HCT116 (cell line): ENCODE results near the gene ACOT7. TPM values are rescaled to one million over a fixed set of nuclear protein-coding genes. Genes with fewer than 3 reads are reported as not detected.

Source experiments
- ATAC-seq: fragments of 200-7000 bp; cut with Tn5 transposase; 2 replicates; pipeline ENCODE4 v1.9.1; 2020; ENCODE audit warnings: mild to moderate bottlenecking, moderate library complexity
- BruUV-seq: library from RNA; stranded (reverse); fragments of 400-500 nt; replicated peaks from 2 replicates; lab custom pipeline; 2021; lab: Mats Ljungman, UMichigan
- CTCF ChIA-PET: fragments of 300-600 bp; sonication (Branson Sonifier 250); formaldehyde crosslinking; loops from one replicate; lab custom pipeline; 2021; ENCODE audit warnings: antibody characterized with exemption; lab: Charles Lee
- POLR2A ChIA-PET: fragments of 300-600, 350-600 bp; sonication (Branson Sonifier 250); formaldehyde crosslinking; loops from one replicate; lab custom pipeline; 2021; ENCODE audit warnings: antibody characterized with exemption; lab: Charles Lee
- RAD21 ChIA-PET, 2 experiments: fragments of 300-600 bp; sonication (Branson Sonifier 250); formaldehyde crosslinking; loops; one replicate each; lab custom pipeline; 2023; ENCODE audit warnings: low total read pairs in 2 of 2; ENCODE audit not compliant: uncharacterized antibody in 2 of 2, unreplicated experiment in 2 of 2, low non-redundant PET in 1 of 2; lab: Charles Lee
- DNase-seq: peaks from one replicate; pipeline ENCODE4 v3.0.0-alpha.2; 2010; ENCODE audit warnings: low read depth, low spot score
- H2AFZ ChIP-seq: fragments of 200-600 bp; shearing (Covaris generic), sonication (generic); 2 replicates; pipeline ENCODE4 v1.6.1; 2017; ENCODE audit warnings: low read depth, mixed run types, mixed read lengths, antibody characterized with exemption, low read length; ENCODE audit not compliant: poor library complexity, severe bottlenecking
- H3K27ac ChIP-seq: 2 replicates; pipeline ENCODE4 v1.5.1; 2012; ENCODE audit warnings: low read depth, low read length
- H3K27me3 ChIP-seq: fragments of 200-600 bp; sonication (generic); 2 replicates; pipeline ENCODE4 v1.6.1; 2016; ENCODE audit warnings: mixed run types, low read length, mixed read lengths; ENCODE audit not compliant: insufficient read depth
- H3K36me3 ChIP-seq, 2 experiments: fragments of 200-500 bp in 1 of 2; fragments of 200-600 bp in 1 of 2; sonication (Bioruptor generic) in 1 of 2; sonication (generic) in 1 of 2; 2 replicates each; pipeline versions ENCODE4 v1.5.1 to v1.6.1; 2014 to 2016; ENCODE audit warnings: low read length in 2 of 2, inconsistent platforms in 1 of 2, mixed read lengths in 1 of 2, mixed run types in 1 of 2; ENCODE audit not compliant: insufficient read depth in 2 of 2, control insufficient read depth in 1 of 2
- H3K4me1 ChIP-seq, 2 experiments: fragments of 200-600 bp in 1 of 2; sonication (generic) in 1 of 2; 2 replicates each; pipeline versions ENCODE4 v1.5.1 to v1.6.1; 2012 to 2017; ENCODE audit warnings: low read length in 2 of 2, inconsistent platforms in 1 of 2, mild to moderate bottlenecking in 1 of 2, mixed read lengths in 1 of 2, mixed run types in 1 of 2, moderate library complexity in 1 of 2; ENCODE audit not compliant: insufficient read depth in 2 of 2, control insufficient read depth in 1 of 2
- H3K4me2 ChIP-seq: fragments of 200-600 bp; sonication (generic); 2 replicates; pipeline ENCODE4 v1.6.1; 2017; ENCODE audit warnings: mixed run types, low read length, mixed read lengths
- H3K4me3 ChIP-seq, 2 experiments: fragments of 200-600 bp in 1 of 2; sonication (generic) in 1 of 2; replicated peaks in 1 of 2; 2 replicates each; pipeline ENCODE4 v1.5.1; 2011 to 2016; ENCODE audit warnings: low read length in 2 of 2, control low read depth in 1 of 2, low read depth in 1 of 2, mild to moderate bottlenecking in 1 of 2, mixed read lengths in 1 of 2, mixed run types in 1 of 2
- H3K79me2 ChIP-seq: fragments of 200-600 bp; sonication (generic); 2 replicates; pipeline ENCODE4 v1.6.1; 2017; ENCODE audit warnings: mild to moderate bottlenecking, mixed run types, low read length, moderate library complexity, mixed read lengths; ENCODE audit not compliant: insufficient read depth
- H3K9ac ChIP-seq: fragments of 200-600 bp; sonication (generic); 2 replicates; pipeline ENCODE4 v1.6.1; 2016; ENCODE audit warnings: low read length, mixed read lengths
- H3K9me2 ChIP-seq: fragments of 200-600 bp; sonication (generic), shearing (Covaris generic); 2 replicates; pipeline ENCODE4 v1.6.1; 2017; ENCODE audit warnings: mixed run types, mild to moderate bottlenecking, moderate library complexity; ENCODE audit not compliant: insufficient read depth
- H3K9me3 ChIP-seq, 2 experiments: fragments of 200-500 bp in 1 of 2; fragments of 200-600 bp in 1 of 2; sonication (Bioruptor generic) in 1 of 2; sonication (generic) in 1 of 2; 2 replicates each; pipeline ENCODE4 v1.6.1; 2014 to 2017; ENCODE audit warnings: low read length in 2 of 2, mixed read lengths in 2 of 2, inconsistent platforms in 1 of 2, low read depth in 1 of 2, mild to moderate bottlenecking in 1 of 2, mixed run types in 1 of 2, moderate library complexity in 1 of 2; ENCODE audit not compliant: control insufficient read depth in 1 of 2, insufficient read depth in 1 of 2
- H4K20me1 ChIP-seq: fragments of 200-600 bp; sonication (generic), shearing (Covaris generic); 2 replicates; pipeline ENCODE4 v1.6.1; 2017; ENCODE audit warnings: mixed run types, mild to moderate bottlenecking, moderate library complexity; ENCODE audit not compliant: insufficient read depth
- CBX3 ChIP-seq: IDR thresholded peaks from 2 replicates; pipeline ENCODE4 v1.6.1; 2012; ENCODE audit warnings: low read depth
- CEBPB ChIP-seq: IDR thresholded peaks from 2 replicates; pipeline ENCODE4 v1.6.1; 2012; ENCODE audit warnings: low read depth
- CTCF ChIP-seq, 3 experiments: fragments of 200-600 bp in 1 of 3; sonication (generic) in 1 of 3; IDR thresholded peaks in 2 of 3; conservative IDR thresholded peaks in 1 of 3; 2 replicates each; pipeline ENCODE4 v1.5.1; 2012 to 2017; ENCODE audit warnings: low read depth in 2 of 3, low read length in 2 of 3, antibody characterized with exemption in 1 of 3, borderline replicate concordance in 1 of 3, control low read depth in 1 of 3, mild to moderate bottlenecking in 1 of 3, mixed read lengths in 1 of 3, mixed run types in 1 of 3, moderate library complexity in 1 of 3; ENCODE audit not compliant: insufficient read depth in 1 of 3
- EGR1 ChIP-seq: IDR thresholded peaks from 2 replicates; pipeline ENCODE4 v1.6.1; 2012; ENCODE audit warnings: low read depth
- ELF1 ChIP-seq: IDR thresholded peaks from 2 replicates; pipeline ENCODE4 v1.6.1; 2012; ENCODE audit warnings: low read depth, borderline replicate concordance
- EZH2 ChIP-seq: fragments of 200-600 bp; sonication (generic); IDR thresholded peaks from 2 replicates; pipeline ENCODE4 v1.6.1; 2017; ENCODE audit warnings: antibody characterized with exemption, mixed run types
- EZH2phosphoT487 ChIP-seq: fragments of 200-600 bp; IDR thresholded peaks from 2 replicates; pipeline ENCODE4 v1.6.1; 2018; ENCODE audit warnings: antibody characterized with exemption, borderline replicate concordance
- FOSL1 ChIP-seq: IDR thresholded peaks from 2 replicates; pipeline ENCODE4 v1.6.1; 2012; ENCODE audit warnings: low read depth
- JUND ChIP-seq: IDR thresholded peaks from 2 replicates; pipeline ENCODE4 v1.6.1; 2012
- POLR2AphosphoS5 ChIP-seq: IDR thresholded peaks from 2 replicates; pipeline ENCODE4 v1.6.1; 2011; ENCODE audit warnings: mild to moderate bottlenecking, low read depth, low read length, moderate library complexity
- SIN3A ChIP-seq: IDR thresholded peaks from 2 replicates; pipeline ENCODE4 v1.6.1; 2012; ENCODE audit warnings: low read depth
- SRF ChIP-seq: IDR thresholded peaks from 2 replicates; pipeline ENCODE4 v1.6.1; 2012; ENCODE audit warnings: low read depth
- TCF7L2 ChIP-seq: IDR thresholded peaks from 2 replicates; pipeline ENCODE4 v1.7.0; 2011; ENCODE audit warnings: borderline replicate concordance, inconsistent platforms; ENCODE audit not compliant: insufficient read depth, insufficient read length; ENCODE audit errors: extremely low read depth
- ZFX ChIP-seq: fragments of 450-650 bp; IDR thresholded peaks from 2 replicates; pipeline ENCODE4 v1.6.1; 2017
- intact Hi-C: fragments of 100-400 bp; cut with micrococcal nuclease; formaldehyde crosslinking; loops from 2 replicates; pipeline ENCODE4 v1.10.0; 2022
- total RNA-seq: library from RNA; stranded (reverse); gene quantifications from one replicate; pipeline ENCODE4 v1.2.1, GENCODE V29; 2021; ENCODE audit not compliant: unreplicated experiment
- TF ChIP-seq, protein P1 (sequence below): IDR thresholded peaks from 2 replicates; pipeline ENCODE4 v1.6.1; 2012
- TF ChIP-seq, protein P2 (sequence below): IDR thresholded peaks from 2 replicates; pipeline ENCODE4 v1.6.1; 2012
- TF ChIP-seq, protein P3 (sequence below): IDR thresholded peaks from 2 replicates; pipeline ENCODE4 v1.6.1; 2012; ENCODE audit warnings: low read depth
- TF ChIP-seq, protein P4 (sequence below): IDR thresholded peaks from 2 replicates; pipeline ENCODE4 v1.6.1; 2011; ENCODE audit warnings: mild to moderate bottlenecking, low read length, moderate library complexity; ENCODE audit not compliant: insufficient replicate concordance; ENCODE audit errors: extremely low read depth

Gene ACOT7
- total RNA-seq, 1 experiment from 2014 or later: 162 TPM

DNA sequence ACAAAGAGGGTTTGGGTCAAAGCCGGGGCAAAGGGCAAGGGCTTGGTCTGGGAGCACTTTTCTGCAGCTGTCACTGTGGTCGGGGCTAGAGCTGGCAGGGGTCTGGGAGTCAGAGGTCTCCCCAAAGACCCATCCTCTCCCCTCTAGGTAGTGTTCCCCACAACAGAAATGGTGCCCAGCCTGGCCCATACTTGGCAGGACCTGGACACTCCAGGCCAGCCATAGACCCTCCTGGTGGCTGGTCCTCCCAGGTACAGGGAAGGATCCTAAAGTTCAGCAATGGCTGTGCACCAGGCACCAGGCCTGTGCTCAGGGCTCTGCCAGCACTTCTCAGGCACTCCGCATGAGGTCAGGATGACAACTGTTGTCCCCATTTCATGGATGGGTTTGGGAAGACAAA, 42.0 kb upstream of the ACOT7 start:
- DNase-seq (no peak), ATAC-seq (no peak)
- intact Hi-C loops: no loop called here
- Histone ChIP-seq H4K20me1 (no peaks in the 10 kb centered on the region), H3K27me3 (no peaks in the 10 kb centered on the region), H3K36me3 (no peaks in the 10 kb centered on the region), H3K4me1 (peaks cover 8 to 20% of the 10 kb centered on the region in 2 experiments), H3K4me3 (no peak overlapping the region), H3K9me2 (no peaks in the 10 kb centered on the region), H3K79me2 (no peaks in the 10 kb centered on the region), H3K27ac (no peak overlapping the region), H3K4me2 (no peak overlapping the region), H3K9me3 (no peaks in the 10 kb centered on the region), H2AFZ (no peak overlapping the region), H3K9ac (no peak overlapping the region)
- no TSS peak for BruUV-seq
- TF ChIP-seq, protein P1, sequence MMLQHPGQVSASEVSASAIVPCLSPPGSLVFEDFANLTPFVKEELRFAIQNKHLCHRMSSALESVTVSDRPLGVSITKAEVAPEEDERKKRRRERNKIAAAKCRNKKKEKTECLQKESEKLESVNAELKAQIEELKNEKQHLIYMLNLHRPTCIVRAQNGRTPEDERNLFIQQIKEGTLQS: no peak
- TF ChIP-seq CTCF (IDR thresholded peaks at IDR 0.05 in 2 of 3, conservative IDR thresholded peaks at IDR 0.05 in 1 of 3; ENCODE audit: borderline replicate concordance in 1 of 3, insufficient read depth in 1 of 3, low read depth in 2 of 3, low read length in 2 of 3): no peak
- no peak for TF ChIP-seq CBX3
- TF ChIP-seq CEBPB: no peak
- TF ChIP-seq, protein P2, sequence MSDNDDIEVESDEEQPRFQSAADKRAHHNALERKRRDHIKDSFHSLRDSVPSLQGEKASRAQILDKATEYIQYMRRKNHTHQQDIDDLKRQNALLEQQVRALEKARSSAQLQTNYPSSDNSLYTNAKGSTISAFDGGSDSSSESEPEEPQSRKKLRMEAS: no peak
- TF ChIP-seq FOSL1: no peak
- no peak for TF ChIP-seq POLR2AphosphoS5
- TF ChIP-seq JUND: no peak
- TF ChIP-seq ZFX: no peak
- no peak for TF ChIP-seq EZH2phosphoT487
- TF ChIP-seq, protein P3, sequence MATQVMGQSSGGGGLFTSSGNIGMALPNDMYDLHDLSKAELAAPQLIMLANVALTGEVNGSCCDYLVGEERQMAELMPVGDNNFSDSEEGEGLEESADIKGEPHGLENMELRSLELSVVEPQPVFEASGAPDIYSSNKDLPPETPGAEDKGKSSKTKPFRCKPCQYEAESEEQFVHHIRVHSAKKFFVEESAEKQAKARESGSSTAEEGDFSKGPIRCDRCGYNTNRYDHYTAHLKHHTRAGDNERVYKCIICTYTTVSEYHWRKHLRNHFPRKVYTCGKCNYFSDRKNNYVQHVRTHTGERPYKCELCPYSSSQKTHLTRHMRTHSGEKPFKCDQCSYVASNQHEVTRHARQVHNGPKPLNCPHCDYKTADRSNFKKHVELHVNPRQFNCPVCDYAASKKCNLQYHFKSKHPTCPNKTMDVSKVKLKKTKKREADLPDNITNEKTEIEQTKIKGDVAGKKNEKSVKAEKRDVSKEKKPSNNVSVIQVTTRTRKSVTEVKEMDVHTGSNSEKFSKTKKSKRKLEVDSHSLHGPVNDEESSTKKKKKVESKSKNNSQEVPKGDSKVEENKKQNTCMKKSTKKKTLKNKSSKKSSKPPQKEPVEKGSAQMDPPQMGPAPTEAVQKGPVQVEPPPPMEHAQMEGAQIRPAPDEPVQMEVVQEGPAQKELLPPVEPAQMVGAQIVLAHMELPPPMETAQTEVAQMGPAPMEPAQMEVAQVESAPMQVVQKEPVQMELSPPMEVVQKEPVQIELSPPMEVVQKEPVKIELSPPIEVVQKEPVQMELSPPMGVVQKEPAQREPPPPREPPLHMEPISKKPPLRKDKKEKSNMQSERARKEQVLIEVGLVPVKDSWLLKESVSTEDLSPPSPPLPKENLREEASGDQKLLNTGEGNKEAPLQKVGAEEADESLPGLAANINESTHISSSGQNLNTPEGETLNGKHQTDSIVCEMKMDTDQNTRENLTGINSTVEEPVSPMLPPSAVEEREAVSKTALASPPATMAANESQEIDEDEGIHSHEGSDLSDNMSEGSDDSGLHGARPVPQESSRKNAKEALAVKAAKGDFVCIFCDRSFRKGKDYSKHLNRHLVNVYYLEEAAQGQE: no peak
- no peak for TF ChIP-seq TCF7L2
- TF ChIP-seq, protein P4, sequence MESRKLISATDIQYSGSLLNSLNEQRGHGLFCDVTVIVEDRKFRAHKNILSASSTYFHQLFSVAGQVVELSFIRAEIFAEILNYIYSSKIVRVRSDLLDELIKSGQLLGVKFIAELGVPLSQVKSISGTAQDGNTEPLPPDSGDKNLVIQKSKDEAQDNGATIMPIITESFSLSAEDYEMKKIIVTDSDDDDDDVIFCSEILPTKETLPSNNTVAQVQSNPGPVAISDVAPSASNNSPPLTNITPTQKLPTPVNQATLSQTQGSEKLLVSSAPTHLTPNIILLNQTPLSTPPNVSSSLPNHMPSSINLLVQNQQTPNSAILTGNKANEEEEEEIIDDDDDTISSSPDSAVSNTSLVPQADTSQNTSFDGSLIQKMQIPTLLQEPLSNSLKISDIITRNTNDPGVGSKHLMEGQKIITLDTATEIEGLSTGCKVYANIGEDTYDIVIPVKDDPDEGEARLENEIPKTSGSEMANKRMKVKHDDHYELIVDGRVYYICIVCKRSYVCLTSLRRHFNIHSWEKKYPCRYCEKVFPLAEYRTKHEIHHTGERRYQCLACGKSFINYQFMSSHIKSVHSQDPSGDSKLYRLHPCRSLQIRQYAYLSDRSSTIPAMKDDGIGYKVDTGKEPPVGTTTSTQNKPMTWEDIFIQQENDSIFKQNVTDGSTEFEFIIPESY: no peak
- TF ChIP-seq ELF1: no peak
- no peak for TF ChIP-seq EZH2
- TF ChIP-seq SRF: no peak
- TF ChIP-seq SIN3A: no peak
- no peak for TF ChIP-seq EGR1
- RAD21 ChIA-PET: no interaction called here
- POLR2A ChIA-PET: no interaction called here
- CTCF ChIA-PET: interaction anchor here (0.9 kb wide), 1 partner anchor 231 kb away, joined by 4 read pairs; no protein-coding TSS in a partner anchor
